Measurements from ENCODE around the gene COPA.
A peak's percentile ranks its signal among the peaks of the same experiment; 100 is the strongest.
"Not testable (repeated sequence)": the region's sequence is repeated elsewhere in the genome, so short reads cannot be mapped to it uniquely, and the experiment has no call there.

Gene COPA

DNA sequence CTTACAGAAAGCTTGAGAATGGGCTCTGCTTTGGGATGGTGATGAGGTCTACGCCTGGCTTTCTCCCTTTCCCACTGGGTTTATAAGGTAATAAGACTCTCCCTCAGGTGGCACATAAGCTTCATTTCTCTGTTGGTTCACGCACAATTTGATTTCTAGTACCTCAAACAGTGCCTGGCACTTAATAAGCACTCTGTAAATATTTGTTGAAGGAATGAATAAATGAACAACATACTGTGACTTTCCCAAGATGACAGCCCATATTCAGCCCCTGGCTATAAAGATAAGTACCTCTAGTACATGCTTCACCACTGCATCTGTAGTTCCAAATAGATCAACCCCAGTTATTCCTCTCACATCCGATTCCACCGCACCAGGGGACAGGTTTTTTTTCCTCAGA, 17.8 kb downstream of the COPA start:
- no peak for DNase-seq (ENCODE audit: low spot score)

DNA sequence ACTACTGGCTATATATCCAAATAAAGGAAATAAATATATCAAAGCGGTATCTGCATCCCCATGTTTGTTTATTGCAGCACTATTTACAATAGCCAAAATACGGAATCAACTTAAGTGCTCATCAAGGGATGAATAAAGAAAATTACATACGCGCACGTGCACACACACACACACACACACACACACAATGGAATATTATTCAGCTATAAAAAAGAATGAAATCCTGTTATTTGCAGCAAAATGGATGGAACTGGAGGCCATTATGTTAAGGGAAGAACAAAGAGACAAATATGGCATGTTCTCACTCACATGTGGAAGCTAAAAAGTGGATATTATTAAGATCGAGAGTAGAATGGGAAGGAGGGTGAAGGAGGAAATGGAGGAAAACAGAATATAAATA, 20.2 kb downstream of the COPA start:
- no peak for DNase-seq (ENCODE audit: low spot score)

DNA sequence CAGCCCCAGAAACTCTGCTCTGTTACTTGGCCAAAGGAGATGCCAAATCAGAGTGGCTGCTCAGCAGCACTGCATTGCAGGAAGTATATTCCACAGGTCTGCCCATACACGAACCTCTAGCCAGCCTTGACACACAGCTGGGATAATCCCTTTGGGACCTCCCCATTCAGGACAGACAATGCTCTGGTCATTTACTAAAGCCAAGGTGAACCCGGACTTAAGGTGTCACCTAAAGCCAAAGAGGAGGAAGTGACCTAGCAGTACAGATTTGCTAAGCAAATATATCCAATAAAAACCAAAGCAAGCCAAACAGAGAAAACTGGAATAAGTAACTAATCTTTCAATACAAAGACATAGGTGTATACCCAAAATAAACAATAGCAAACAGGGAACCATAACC, 27.7 kb downstream of the COPA start:
- no peak for DNase-seq (ENCODE audit: low spot score)

DNA sequence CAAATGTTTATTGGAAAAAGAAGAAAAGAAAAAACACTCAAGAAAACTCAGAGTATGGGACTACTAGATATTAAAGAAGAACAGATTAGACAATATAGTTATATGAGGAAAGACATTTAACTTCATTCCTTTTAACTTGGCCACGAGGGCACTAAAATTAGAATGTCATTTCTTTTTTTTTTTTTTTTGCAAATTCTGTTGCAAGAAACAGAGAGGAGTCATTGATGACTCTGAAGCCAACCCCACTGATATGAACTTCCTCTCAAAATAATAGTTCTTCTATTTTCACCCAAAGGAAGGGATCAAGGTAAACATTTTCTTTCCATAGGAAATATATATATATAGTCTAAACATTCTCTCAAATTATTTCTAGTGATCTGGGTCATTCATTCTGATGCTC, 33.5 kb downstream of the COPA start:
- DNase-seq (ENCODE audit: low spot score): no peak

DNA sequence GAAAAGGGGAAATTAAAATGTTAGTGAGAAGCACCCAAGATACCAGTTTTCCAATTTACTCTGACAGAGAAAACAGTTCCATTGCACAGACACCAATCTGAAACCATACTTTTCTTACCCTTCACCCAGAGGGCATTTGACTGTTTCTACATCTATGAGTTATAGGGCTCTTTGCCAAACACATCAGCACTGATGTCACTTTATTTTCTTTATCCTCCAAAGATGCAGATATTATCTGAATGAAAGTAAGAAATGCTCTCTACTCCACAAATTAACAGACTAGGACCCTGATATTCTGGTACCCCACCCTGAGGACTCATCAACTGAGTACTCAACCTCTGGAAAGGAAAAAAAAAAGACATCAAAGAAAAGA, 33.9 kb downstream of the COPA start:
- DNase-seq (ENCODE audit: low spot score): no peak

DNA sequence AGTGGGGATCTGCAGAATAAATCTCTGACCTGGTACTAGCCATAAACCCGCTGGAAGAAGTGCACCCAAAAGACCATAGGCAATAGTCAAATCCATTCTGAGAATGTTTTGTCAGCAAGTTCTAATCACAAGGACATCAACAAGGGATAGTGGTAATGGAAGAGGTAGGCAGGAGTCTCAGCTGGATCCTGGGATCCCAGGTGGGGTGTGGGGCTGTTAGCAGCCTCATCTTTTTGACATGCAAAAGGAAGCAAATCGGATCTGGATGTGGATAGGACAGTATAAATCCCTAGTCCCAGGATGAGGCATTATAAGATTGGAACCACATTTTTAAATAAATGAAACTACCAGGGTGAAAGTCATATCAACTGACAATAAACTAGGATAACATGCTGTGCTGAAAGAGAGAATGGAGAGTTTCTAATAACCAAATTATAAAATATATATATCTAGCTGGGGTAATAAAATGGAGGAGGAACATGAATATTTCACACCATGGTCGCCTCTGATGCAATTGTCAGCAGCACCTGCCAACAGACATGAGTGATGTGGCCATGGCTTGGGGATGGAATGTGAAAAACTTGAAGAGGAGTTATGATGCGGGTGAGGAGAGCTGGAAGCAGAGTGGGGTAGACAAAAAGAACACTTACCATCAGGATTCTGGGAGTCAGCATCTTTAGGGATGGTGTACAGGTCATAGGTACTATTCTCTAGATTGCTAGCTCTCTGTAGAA, 34.4 kb downstream of the COPA start:
- no peak for DNase-seq (ENCODE audit: low spot score)

DNA sequence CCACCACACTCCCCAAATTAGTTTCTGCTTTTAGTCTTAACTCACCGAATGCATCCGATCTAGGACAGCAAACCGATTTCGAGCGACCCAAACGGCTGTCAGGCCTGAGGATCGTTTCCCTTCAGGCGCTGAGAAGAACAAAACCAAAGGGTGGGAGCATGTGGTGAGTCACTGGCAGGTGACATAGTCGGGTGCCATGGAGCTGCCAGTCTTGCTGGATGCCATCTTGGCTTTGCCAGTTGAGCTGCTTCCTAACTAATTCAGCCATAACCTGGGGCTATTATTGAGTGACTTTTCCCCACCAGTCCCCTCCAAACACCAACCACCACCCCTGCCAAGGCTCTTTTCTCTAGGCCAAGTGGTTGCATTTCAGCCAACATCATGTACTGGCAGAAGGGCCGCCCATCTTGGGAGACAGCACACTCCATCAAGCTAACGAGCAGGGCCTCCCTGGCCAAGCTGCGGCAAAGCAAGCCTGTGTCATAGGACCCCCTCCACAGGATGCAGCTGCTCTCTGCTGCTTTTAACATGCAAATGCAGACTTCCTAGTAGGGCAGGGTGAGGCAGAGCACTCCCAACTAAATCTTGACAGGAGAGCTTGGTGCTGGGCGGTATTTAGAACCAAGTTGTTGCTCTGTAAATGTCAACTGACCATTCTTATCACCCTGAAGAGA, 35.8 kb downstream of the COPA start:
- DNase-seq (ENCODE audit: low spot score): no peak

DNA sequence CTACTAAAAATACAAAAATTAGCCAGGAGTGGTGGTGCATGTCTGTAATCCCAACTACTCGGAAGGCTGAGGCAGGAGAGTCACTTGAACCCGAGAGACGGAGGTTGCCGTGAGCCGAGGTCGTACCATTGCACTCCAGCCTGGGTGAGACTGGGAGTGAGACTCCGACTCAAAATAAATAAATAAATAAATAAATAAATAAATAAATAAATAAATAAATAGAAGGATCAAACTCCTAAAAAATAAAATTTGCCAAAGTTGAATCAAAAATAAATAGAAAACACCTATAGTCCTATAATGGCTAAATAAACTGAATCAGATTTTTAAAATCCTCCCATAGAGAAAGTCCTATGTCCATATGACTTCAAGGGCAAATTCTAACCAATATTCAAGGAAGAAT, 42.9 kb downstream of the COPA start:
- no peak for DNase-seq (ENCODE audit: low spot score)

DNA sequence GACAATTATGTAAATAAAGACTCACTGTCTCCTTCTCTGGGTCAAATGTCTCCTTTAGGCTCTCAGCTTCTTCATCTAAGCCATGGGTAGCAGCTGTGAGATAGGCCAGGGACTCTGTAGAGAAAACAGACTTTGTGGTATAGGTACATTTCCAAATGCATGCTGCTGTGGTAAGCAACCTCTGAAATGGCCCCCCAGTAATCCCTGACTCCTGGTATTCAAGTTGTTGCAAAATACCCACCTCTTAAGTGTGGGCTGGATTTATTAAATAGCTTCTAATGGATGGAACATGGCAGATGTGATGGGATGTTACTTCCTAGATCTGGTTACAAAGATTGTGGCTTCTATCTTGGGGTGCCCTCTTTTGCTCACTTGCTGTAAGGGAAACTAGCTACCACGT, 47.0 kb downstream of the COPA start:
- no peak for DNase-seq (ENCODE audit: low spot score)

DNA sequence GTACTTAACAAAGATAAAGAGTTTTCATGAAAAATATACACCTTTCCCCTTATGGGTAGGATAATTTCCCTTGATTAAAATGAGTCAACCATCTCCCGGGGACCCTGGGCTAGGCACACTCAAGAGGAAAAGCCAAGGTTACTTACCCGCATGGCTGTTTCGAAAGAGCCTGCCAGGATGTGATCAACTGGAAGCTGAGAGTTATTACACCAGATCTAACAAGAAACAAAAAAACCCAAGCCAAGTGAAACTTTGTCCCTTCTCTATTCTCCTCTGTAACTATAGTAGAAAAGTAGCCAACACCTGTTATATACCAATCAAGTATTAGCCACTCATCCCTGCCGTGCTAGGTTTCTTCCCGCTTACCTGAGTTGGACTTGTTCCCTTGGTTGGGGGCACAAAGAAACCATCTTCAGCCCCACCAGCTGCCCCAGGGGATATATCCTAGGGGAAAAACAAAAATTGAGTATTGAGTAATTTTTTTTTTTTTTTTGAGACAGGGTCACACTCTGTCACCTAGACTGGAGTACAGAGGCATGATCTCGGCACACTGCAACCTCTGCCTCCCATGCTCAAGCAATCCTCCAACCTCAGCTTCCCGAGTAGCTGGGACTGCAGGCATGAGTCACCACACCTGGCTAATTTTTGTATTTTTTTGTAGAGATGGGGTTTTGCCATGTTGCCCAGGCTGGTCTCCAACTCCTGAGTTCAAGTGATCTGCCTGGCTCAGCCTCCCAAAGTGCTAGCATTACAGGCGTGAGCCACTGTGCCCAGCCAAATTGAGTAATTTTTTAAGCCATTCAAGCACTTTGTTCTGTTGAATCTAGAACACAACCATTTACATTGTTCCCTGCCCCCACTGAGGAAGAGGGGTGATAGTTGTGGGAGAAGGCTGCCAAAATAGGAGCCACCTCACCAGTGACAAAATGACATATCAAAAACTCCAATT, 49.8 kb downstream of the COPA start:
- no peak for DNase-seq (ENCODE audit: low spot score)

DNA sequence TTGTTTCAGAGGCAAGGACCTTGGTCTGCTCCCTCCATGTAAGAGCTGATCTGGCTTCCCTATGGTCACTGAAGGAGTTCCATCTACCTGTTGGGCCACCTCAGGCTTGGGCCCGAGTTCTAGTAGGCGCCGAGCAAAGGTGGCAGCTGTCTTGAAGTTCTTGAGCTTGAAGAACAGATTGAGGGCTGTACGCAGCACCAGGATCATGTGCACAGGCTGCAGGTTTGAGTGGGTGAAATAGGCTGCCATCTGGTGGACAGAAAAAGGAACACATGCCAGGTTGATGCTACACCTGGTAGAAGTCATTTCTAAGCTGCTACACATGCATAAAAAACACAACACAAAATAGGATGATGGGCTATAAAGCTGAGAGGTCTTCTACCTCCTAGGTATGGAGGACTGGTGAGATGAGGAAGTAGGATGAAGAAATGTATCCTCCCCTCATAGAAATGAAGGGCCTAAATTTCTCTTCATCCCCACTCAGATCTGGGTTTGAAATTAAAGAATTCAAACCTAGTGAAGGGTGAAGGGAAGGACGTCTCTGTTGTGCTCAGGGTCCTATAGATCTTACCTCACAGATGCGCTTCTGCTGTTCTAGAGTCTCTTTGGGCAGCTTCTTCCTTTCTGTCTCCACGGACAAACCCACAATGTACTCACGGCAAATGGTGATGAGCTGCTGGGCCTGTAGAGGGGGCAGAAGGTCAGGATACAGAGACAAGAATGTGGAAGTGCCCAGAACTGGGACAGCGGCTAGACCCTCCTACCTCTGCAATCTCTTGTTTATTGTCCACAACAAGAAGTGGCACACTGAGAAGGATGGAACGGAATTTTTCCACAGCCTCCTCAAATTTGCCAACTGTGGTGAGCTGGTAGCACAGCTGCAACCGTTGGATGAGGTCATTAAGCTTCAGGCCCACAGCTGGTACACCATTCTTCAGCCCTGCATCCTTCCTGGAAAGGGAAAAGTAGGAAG, 51.5 kb downstream of the COPA start:
- no peak for DNase-seq (ENCODE audit: low spot score)

DNA sequence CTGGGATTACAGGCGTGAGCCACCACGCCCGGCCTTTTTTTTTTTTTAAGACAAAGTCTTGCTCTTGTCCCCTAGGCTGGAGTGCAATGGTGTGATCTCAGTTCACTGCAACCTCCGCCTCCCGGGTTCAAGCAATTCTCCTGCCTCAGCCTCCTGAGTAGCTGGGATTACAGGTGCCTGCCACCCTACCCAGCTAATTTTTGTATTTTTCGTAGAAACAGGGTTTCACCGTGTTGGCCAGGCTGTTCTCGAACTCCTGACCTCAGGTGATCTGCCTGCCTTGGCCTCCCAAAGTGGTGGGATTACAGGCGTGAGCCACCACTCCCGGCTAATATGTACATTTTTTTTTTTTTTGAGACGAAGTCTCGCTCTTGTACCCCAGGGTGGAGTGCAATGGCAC, 55.3 kb downstream of the COPA start:
- not testable (repeated sequence) for DNase-seq (ENCODE audit: low spot score)

DNA sequence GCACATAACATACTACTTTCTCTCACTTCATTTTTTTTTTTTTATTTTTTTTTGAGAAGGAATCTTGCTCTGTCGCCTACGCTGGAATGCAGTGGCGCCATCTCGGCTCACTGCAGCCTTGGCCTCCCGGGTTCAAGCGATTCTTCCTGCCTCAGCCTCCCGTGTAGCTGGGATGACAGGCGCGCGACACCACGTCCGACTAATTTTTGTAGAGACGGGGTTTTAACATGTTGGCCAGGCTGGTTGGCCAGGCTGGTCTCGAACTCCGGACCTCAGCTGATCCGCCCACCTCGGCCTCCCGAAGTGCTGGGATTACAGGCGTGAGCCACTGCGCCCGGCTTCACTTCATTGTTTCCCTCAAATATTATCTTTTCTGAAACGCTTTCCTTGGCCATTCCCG, 57.5 kb downstream of the COPA start:
- DNase-seq (ENCODE audit: low spot score): no peak

DNA sequence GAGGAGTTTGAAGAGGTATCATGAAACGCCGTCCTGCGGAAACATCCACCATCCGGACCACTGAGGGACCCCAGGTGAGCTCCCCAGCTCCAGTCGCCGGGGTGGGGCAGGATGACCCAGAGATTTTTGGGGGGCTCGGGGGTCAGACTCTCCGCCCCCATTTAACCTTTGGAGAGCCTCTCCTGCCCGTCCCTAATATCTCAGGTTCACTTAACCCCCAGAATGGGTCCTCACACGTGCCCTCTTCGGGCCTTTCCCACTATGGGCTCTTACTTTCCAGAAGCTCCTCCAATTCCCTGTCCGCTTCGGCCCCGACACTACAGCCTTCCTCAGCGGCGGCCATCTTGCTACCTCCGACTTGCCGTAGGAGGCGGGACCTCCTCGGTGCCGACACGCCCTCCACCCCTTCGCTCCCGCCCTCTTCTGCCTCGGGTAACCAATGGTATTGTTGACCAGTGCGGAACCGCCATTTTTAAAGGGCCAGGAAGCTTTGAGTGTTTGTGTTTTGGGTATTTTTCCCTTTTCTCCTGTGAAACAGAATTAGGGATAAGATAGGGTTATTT, 58.2 kb downstream of the COPA start, which contains the start of gene PEX19:
TSS of gene PEX19 (minus strand) at position 352 of the 563 bp plus-strand sequence. CDS start at position 343, 9 bp downstream.
- peak; percentile 96 for DNase-seq (ENCODE audit: low spot score)

DNA sequence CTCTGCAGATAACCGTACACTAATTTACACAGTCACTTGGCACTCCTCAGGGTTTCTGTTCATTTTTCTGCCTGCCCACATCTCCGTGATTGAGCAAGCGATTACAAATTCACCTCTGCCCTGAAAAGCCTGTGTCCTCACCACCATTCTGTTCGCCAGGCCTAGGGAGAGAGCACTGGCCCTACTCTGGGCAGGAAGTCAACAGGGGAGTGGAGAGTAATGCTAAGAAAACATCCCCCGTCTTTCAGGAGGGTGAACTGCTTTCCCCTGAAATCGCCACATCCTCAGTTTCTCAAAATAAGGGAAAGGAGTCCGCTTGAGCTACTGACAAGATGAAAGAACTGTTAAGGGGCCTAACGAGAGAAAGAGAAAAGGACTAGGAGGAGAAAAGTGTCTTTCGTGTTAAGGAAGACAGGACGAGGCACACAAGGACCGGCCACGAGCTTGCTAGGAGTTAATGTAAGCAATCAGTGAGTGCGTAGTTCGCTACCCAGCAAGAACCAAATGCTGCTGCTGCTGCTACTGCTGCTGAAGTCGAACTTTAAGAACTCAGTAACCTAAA, 58.7 kb downstream of the COPA start:
- peak; percentile 68 for DNase-seq (ENCODE audit: low spot score)

DNA sequence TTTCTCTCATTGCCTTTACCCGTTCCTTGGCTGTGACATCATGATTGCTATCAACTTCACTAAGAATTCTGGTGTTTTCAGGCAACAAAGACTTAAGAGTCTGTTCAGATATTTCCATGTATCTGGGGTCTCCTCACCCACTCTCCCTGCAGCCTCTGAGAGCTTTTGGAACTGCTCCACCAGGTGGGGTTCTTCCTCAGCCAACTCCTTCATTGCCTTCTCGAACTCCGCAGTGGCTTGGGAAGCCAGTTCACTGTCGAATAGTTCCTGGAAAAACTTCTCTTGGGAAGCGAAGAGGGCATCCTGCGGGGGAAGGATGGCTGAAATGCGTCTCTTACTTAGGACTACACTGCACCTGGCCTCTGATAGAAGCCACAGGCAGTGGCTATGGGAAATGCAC, 60.2 kb downstream of the COPA start:
- DNase-seq (ENCODE audit: low spot score): no peak

DNA sequence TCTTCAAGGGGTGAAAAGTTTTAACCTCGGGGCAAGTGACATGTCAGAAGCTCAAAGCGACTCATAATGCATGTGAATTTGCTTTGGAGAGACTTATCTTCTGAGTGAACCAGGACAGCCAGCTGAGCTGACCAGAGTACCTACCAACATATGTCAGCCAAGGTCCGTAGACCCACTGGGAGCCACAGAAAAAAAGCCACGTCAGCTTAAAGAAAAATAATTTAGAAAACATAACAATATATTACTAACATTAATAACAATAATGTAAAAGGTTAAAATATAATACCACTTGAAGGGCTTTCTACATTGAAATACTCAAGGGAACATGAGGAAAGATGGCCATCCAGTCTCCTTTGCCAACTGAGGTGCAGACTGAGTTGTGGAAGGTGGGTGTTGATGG, 65.1 kb downstream of the COPA start:
- no peak for DNase-seq (ENCODE audit: low spot score)

DNA sequence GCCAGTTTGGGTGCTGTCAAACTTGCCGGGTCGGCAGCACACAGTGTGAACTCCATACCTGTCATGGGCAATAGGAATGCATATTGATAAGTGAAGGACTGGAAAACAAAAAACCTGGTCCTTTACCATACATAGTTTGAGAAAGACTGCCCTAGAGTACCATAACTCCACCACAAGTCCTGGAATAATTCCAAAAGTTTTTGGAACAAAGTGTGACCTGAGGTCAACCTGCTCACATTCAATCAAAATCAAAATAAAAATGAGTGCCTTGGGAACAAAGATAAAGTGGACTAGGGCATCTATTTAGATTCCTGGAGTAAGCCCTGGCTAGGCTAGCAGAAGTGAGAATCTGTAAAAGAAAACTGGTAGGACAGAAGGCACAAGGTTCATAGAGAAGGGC, 65.7 kb downstream of the COPA start:
- DNase-seq (ENCODE audit: low spot score): no peak

DNA sequence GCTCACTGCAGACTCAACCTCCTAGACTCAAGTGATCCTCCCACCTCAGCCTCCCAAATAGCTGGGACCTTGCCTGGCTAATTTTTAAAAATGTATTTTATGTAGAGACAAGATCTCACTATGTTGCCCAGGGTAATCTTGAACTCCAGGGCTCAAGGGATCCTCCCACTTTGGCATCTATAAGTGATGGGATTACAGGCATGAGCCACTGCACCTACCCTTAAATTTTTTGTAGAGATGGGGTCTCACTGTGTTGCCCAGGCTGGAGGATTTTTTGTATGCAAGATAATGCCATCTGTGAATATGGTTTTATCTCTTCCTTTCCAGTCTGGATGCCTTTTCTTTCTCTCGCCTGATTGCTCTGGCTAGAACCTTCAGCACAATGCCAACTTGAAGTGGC, 72.0 kb downstream of the COPA start:
- no peak for DNase-seq (ENCODE audit: low spot score)

DNA sequence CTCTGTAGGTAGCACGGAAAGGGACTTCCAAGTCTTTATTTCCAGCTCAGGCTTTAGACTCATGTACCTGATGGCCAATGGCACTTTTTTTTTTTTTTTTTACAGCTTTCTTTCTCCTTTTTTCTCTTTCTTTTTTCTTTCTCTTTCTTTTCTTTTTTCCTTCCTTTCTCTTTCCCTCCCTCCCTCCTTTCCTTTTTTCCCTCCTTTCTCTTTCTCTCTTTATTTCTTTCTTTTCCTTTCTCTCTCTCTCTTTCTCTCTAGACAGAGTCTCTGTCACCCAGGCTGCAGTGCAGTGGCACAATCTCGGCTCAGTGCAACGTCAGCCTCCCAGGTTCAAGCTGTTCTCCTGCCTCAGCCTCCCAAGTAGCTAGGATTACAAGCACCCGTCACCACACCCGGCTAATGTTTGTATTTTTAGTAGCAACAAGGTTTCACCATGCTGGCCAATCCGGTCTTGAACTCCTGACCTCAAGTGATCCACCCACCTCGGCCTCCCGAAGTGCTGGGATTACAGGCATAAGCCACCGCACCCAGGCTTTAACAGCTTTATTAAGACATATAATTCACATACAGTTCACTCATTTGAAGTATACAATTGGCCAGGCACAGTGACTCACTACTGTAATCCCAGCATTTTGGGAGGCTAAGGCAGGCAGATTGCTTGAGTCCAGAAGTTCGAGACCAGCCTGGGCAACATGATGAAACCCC, 75.6 kb downstream of the COPA start:
- DNase-seq (ENCODE audit: low spot score): no peak
